ENCODE results near the gene FAM3A. TPM values are rescaled to one million over a fixed set of nuclear protein-coding genes. Genes with fewer than 3 reads are reported as not detected.

FAM3A gene
- total and polyA plus RNA-seq, 10 of the 15 experiments (the other 5 are each of a cell fraction or from before 2014, with no cell fraction given) = 0.29 to 21.1 (median 11.4) TPM

DNA sequence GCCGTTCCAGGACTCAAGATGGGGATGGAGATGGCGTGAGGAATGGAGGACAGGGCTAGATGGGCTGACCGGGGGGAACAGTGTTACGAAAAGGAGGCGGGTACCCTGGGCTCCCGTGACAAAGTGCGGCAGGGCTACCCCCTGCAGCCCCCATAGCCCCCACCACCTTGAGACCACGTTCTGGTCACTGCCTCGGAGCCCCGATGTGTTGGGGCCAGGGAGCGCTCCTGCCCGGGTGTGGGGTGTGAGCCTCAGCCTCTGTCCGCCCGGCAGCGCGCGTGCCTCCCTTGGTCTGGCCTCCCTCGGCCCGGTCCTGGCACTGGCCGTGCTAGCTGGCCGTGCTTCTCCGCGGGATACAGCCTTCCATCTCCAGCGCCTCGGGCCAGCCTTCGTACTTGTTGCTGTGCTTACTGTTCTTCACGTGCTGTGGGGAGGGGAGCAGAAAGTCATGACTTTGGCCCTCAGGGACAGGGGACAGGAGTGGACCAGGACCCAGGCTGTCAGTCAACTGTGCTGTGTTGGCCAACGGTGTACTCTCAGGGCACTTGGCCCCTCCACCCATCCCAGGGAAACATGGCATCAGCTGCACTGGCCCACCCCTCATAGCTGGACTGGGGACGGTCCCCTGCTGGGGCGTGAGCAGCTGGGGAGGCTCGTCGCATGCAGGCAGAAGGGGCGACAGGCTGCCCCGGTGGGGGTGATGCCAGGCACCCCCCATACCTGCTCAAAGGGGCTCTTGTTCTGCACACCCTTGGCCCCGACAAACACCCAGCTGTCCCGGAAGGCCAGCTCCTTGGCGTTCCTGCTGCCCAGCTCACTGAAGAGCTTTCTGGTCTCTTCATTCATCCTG, 9.3 kb downstream of the FAM3A start:
- H3K27me3 ChIP-seq (replicated peaks in 1 of 2; ENCODE audit: control insufficient read depth in 2 of 2, insufficient read depth in 2 of 2, low read length in 1 of 2) = no peaks in the 10 kb centered on the region
- DNase-seq (ENCODE audit: low read depth, low spot score) (no peak), FAIRE-seq (no peak), ATAC-seq (no peak)
- POLR2A ChIA-PET = no interaction called here
- in situ Hi-C loops (cut with MboI) = no loop called here
- H2AFZ ChIP-seq (ENCODE audit: control insufficient read depth, low read depth, low read length) = no peak overlapping the region
- H3K4me2 ChIP-seq (ENCODE audit: control insufficient read depth, insufficient read depth) = no peak overlapping the region
- H3K9ac ChIP-seq (ENCODE audit: control insufficient read depth, insufficient read depth, low read length) = no peak overlapping the region
- no peaks in the 10 kb centered on the region for H3K4me1 ChIP-seq (ENCODE audit: control insufficient read depth, insufficient read depth, low read length)
- RAD21 ChIA-PET (ENCODE audit: unreplicated experiment) = no interaction called here
- no peaks in the 10 kb centered on the region for H3K79me2 ChIP-seq (ENCODE audit: control insufficient read depth, insufficient read depth, low read length)
- no TSS peak for BruUV-seq (replicated peaks)
- SMC1A ChIA-PET (ENCODE audit: uncharacterized antibody, unreplicated experiment) = no interaction called here
- H3K27ac ChIP-seq (ENCODE audit: control insufficient read depth, insufficient read depth) = no peak overlapping the region
- intact Hi-C loops (cut with micrococcal nuclease; ENCODE audit: unreplicated experiment) = no loop called here
- H3K36me3 ChIP-seq (ENCODE audit: control insufficient read depth in 2 of 2, insufficient read depth in 2 of 2, low read length in 1 of 2) = no peaks in the 10 kb centered on the region
- no peaks in the 10 kb centered on the region; the same call in 2 of the 3 replicates for H3K9me3 ChIP-seq (replicated peaks; ENCODE audit: control insufficient read depth, insufficient read depth, low read length)
- no peaks in the 10 kb centered on the region for H4K20me1 ChIP-seq (ENCODE audit: control insufficient read depth, insufficient read depth)
- TF ChIP-seq, protein P1, sequence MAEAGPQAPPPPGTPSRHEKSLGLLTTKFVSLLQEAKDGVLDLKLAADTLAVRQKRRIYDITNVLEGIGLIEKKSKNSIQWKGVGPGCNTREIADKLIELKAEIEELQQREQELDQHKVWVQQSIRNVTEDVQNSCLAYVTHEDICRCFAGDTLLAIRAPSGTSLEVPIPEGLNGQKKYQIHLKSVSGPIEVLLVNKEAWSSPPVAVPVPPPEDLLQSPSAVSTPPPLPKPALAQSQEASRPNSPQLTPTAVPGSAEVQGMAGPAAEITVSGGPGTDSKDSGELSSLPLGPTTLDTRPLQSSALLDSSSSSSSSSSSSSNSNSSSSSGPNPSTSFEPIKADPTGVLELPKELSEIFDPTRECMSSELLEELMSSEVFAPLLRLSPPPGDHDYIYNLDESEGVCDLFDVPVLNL (IDR thresholded peaks at IDR 0.05; ENCODE audit: low read depth, low read length) = no peak
- no peak for TF ChIP-seq RAD51 (IDR thresholded peaks at IDR 0.05)
- no peak for TF ChIP-seq SUZ12 (IDR thresholded peaks at IDR 0.05; ENCODE audit: unreplicated experiment)
- TF ChIP-seq NFXL1 (IDR thresholded peaks at IDR 0.05; ENCODE audit: borderline replicate concordance) = no peak
- TF ChIP-seq, protein P2, sequence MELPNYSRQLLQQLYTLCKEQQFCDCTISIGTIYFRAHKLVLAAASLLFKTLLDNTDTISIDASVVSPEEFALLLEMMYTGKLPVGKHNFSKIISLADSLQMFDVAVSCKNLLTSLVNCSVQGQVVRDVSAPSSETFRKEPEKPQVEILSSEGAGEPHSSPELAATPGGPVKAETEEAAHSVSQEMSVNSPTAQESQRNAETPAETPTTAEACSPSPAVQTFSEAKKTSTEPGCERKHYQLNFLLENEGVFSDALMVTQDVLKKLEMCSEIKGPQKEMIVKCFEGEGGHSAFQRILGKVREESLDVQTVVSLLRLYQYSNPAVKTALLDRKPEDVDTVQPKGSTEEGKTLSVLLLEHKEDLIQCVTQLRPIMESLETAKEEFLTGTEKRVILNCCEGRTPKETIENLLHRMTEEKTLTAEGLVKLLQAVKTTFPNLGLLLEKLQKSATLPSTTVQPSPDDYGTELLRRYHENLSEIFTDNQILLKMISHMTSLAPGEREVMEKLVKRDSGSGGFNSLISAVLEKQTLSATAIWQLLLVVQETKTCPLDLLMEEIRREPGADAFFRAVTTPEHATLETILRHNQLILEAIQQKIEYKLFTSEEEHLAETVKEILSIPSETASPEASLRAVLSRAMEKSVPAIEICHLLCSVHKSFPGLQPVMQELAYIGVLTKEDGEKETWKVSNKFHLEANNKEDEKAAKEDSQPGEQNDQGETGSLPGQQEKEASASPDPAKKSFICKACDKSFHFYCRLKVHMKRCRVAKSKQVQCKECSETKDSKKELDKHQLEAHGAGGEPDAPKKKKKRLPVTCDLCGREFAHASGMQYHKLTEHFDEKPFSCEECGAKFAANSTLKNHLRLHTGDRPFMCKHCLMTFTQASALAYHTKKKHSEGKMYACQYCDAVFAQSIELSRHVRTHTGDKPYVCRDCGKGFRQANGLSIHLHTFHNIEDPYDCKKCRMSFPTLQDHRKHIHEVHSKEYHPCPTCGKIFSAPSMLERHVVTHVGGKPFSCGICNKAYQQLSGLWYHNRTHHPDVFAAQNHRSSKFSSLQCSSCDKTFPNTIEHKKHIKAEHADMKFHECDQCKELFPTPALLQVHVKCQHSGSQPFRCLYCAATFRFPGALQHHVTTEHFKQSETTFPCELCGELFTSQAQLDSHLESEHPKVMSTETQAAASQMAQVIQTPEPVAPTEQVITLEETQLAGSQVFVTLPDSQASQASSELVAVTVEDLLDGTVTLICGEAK (IDR thresholded peaks at IDR 0.05; ENCODE audit: borderline replicate concordance) = no peak
- no peak for TF ChIP-seq CHD2 (IDR thresholded peaks at IDR 0.05; ENCODE audit: borderline replicate concordance, low read depth, low read length)
- no peak for TF ChIP-seq MEF2A (IDR thresholded peaks at IDR 0.05; ENCODE audit: insufficient read depth, low read depth, low read length)
- TF ChIP-seq WRNIP1 (IDR thresholded peaks at IDR 0.05; ENCODE audit: borderline replicate concordance, low read depth, low read length) = no peak
- no peak for TF ChIP-seq ATF7 (IDR thresholded peaks at IDR 0.05; ENCODE audit: low read depth)
- TF ChIP-seq MTA3 (IDR thresholded peaks at IDR 0.05; ENCODE audit: borderline replicate concordance, low read length) = no peak
- TF ChIP-seq, protein P3, sequence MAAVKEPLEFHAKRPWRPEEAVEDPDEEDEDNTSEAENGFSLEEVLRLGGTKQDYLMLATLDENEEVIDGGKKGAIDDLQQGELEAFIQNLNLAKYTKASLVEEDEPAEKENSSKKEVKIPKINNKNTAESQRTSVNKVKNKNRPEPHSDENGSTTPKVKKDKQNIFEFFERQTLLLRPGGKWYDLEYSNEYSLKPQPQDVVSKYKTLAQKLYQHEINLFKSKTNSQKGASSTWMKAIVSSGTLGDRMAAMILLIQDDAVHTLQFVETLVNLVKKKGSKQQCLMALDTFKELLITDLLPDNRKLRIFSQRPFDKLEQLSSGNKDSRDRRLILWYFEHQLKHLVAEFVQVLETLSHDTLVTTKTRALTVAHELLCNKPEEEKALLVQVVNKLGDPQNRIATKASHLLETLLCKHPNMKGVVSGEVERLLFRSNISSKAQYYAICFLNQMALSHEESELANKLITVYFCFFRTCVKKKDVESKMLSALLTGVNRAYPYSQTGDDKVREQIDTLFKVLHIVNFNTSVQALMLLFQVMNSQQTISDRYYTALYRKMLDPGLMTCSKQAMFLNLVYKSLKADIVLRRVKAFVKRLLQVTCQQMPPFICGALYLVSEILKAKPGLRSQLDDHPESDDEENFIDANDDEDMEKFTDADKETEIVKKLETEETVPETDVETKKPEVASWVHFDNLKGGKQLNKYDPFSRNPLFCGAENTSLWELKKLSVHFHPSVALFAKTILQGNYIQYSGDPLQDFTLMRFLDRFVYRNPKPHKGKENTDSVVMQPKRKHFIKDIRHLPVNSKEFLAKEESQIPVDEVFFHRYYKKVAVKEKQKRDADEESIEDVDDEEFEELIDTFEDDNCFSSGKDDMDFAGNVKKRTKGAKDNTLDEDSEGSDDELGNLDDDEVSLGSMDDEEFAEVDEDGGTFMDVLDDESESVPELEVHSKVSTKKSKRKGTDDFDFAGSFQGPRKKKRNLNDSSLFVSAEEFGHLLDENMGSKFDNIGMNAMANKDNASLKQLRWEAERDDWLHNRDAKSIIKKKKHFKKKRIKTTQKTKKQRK (IDR thresholded peaks at IDR 0.05; ENCODE audit: low read depth, low read length) = no peak
- no peak overlapping the region for H3K4me3 ChIP-seq
- 69% methylated on average over 29 of the region's 37 CpGs for WGBS (ENCODE audit: insufficient coverage, insufficient replicate concordance, low lambda C conversion rate, missing lambda C conversion rate)
- CTCF ChIA-PET = no interaction called here
